Ishikawa (cell line): ENCODE data around the gene CD33.

Source experiments
- CREB1 ChIP-seq: IDR thresholded peaks from 2 replicates; pipeline ENCODE4 v1.6.1; 2012; ENCODE audit warnings: low read depth
- EGR1 ChIP-seq: IDR thresholded peaks from 2 replicates; pipeline ENCODE4 v1.6.1; 2012
- EP300 ChIP-seq: IDR thresholded peaks from 2 replicates; pipeline ENCODE4 v1.6.1; 2012; ENCODE audit warnings: borderline replicate concordance
- FOXM1 ChIP-seq: IDR thresholded peaks from 2 replicates; pipeline ENCODE4 v1.6.1; 2012; ENCODE audit warnings: low read depth, borderline replicate concordance
- MAX ChIP-seq: IDR thresholded peaks from 2 replicates; pipeline ENCODE4 v1.6.1; 2012
- NFIC ChIP-seq: IDR thresholded peaks from 2 replicates; pipeline ENCODE4 v1.6.1; 2012
- RAD21 ChIP-seq: IDR thresholded peaks from 2 replicates; pipeline ENCODE4 v1.6.1; 2012; ENCODE audit warnings: low read depth
- REST ChIP-seq: IDR thresholded peaks from 2 replicates; pipeline ENCODE4 v1.6.1; 2012; ENCODE audit warnings: low read depth, mild to moderate bottlenecking
- TAF1 ChIP-seq: IDR thresholded peaks from 2 replicates; pipeline ENCODE4 v1.6.1; 2012; ENCODE audit warnings: low read depth, mild to moderate bottlenecking
- TCF12 ChIP-seq: IDR thresholded peaks from 2 replicates; pipeline ENCODE4 v1.6.1; 2012; ENCODE audit warnings: low read depth
- TEAD4 ChIP-seq: IDR thresholded peaks from 2 replicates; pipeline ENCODE4 v1.6.1; 2012
- USF1 ChIP-seq: IDR thresholded peaks from 2 replicates; pipeline ENCODE4 v1.6.1; 2012
- YY1 ChIP-seq: IDR thresholded peaks from 2 replicates; pipeline ENCODE4 v1.6.1; 2012; ENCODE audit warnings: low read depth
- ZBTB7A ChIP-seq: IDR thresholded peaks from 2 replicates; pipeline ENCODE4 v1.6.1; 2012; ENCODE audit warnings: low read depth

DNA sequence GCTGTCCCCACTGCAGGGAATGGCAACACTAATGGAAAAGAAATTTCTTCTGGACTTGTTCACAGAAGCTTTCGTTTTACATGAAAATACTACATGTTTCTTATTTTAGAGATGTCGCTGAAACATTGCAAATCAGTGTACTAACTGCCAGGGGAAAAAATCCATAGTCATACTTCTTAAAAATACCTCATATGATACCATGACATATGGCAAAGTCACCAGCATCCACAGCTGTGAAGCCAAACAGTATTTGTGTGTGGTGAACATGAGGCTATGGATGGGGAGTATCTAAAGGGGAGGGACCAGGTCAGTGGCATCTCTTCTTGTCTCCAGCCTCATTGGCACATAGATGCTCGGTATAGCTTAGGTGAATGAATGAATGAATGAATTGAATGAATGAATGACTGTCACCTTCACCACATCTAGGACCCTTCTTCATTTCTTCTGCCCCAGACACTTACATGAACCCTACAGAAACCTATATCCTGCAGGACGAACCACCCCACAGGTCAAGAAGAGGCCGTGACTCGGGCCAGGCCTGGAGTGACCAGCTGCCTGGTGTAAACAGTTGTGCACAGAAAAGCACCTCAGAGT lies 14.6 kb upstream of the CD33 start:
- TF ChIP-seq MAX (no peak), EP300 (no peak), TAF1 (no peak), TCF12 (no peak), USF1 (no peak), YY1 (no peak), EGR1 (no peak), TEAD4 (no peak), REST (no peak), FOXM1 (no peak), NFIC (no peak), RAD21 (no peak), ZBTB7A (no peak), CREB1 (no peak)
